Panc1 (cell line): ENCODE measurements around the gene RNF113B. TPM values are rescaled to one million over a fixed set of nuclear protein-coding genes. Genes with fewer than 3 reads are reported as not detected.

Source experiments
- ATAC-seq: fragments of 200-7000 bp; cut with Tn5 transposase; 2 replicates; pipeline ENCODE4 v1.9.1; 2020; ENCODE audit warnings: mild to moderate bottlenecking, moderate library complexity
- BruUV-seq: library from RNA; stranded (reverse); fragments of 400-500 nt; replicated peaks from 2 replicates; lab custom pipeline; 2021; lab: Mats Ljungman, UMichigan
- CTCF ChIA-PET: fragments of 300-600 bp; sonication (Branson Sonifier 250); formaldehyde crosslinking; loops from one replicate; lab custom pipeline; 2022; ENCODE audit warnings: antibody characterized with exemption; lab: Charles Lee
- POLR2A ChIA-PET: fragments of 300-600 bp; sonication (Branson Sonifier 250); formaldehyde crosslinking; loops from one replicate; lab custom pipeline; 2022; ENCODE audit warnings: antibody characterized with exemption; lab: Charles Lee
- DNase-seq: peaks from one replicate; pipeline ENCODE4 v3.0.0-alpha.2; 2010; ENCODE audit warnings: low read depth, low spot score
- H3K27ac ChIP-seq: 2 replicates; pipeline ENCODE4 v1.5.1; 2011; ENCODE audit warnings: mild to moderate bottlenecking, low read length, inconsistent platforms
- H3K27me3 ChIP-seq: fragments of 200-500 bp; sonication (Bioruptor generic); 2 replicates; pipeline ENCODE4 v1.6.0; 2014; ENCODE audit warnings: low read length, inconsistent platforms; ENCODE audit not compliant: control insufficient read depth, insufficient read depth
- H3K36me3 ChIP-seq: fragments of 200-500 bp; sonication (Bioruptor generic); 2 replicates; pipeline ENCODE4 v1.5.1; 2014; ENCODE audit warnings: inconsistent platforms, mild to moderate bottlenecking, low read length, moderate library complexity; ENCODE audit not compliant: control insufficient read depth, insufficient read depth
- H3K4me1 ChIP-seq: 2 replicates; pipeline ENCODE4 v1.5.1; 2011; ENCODE audit warnings: inconsistent platforms, mild to moderate bottlenecking, low read length, moderate library complexity; ENCODE audit not compliant: control insufficient read depth, insufficient read depth
- H3K4me3 ChIP-seq, 2 experiments: 2 replicates each; pipeline ENCODE4 v1.5.1; 2011 to 2012; ENCODE audit warnings: low read depth in 2 of 2, low read length in 2 of 2, mild to moderate bottlenecking in 2 of 2, inconsistent platforms in 1 of 2, moderate library complexity in 1 of 2
- H3K9me3 ChIP-seq: fragments of 200-500 bp; sonication (Bioruptor generic); 2 replicates; pipeline ENCODE4 v1.5.1; 2014; ENCODE audit warnings: low read depth, mild to moderate bottlenecking, inconsistent platforms, low read length, moderate library complexity; ENCODE audit not compliant: control insufficient read depth, insufficient read depth
- POLR2AphosphoS5 ChIP-seq: IDR thresholded peaks from 2 replicates; pipeline ENCODE4 v1.6.1; 2012; ENCODE audit warnings: mild to moderate bottlenecking, low read depth, low read length, moderate library complexity
- SIN3A ChIP-seq: IDR thresholded peaks from 2 replicates; pipeline ENCODE4 v1.6.1; 2012; ENCODE audit warnings: low read depth, mild to moderate bottlenecking, low read length, moderate library complexity, borderline replicate concordance; ENCODE audit not compliant: insufficient read depth
- TCF7L2 ChIP-seq: IDR thresholded peaks from 2 replicates; pipeline ENCODE4 v1.6.1; 2011; ENCODE audit warnings: mild to moderate bottlenecking, low read depth, low read length, inconsistent platforms
- in situ Hi-C: cut with HindIII; loops from 2 replicates; pipeline ENCODE4 v1.10.0; 2016; ENCODE audit warnings: low sequenced_read_pairs, low pct_unique_long_range_greater_than_20kb
- intact Hi-C: fragments of 100-400 bp; cut with micrococcal nuclease; formaldehyde crosslinking; loops from one replicate; pipeline ENCODE4 v1.10.0; 2022; ENCODE audit not compliant: unreplicated experiment
- total RNA-seq: library from RNA; stranded (reverse); gene quantifications from one replicate; pipeline ENCODE4 v1.2.1, GENCODE V29; 2021; ENCODE audit not compliant: unreplicated experiment
- TF ChIP-seq, protein P1 (sequence below): fragments of 450-650 bp; IDR thresholded peaks from 2 replicates; pipeline ENCODE4 v1.5.1; 2017; ENCODE audit warnings: mild to moderate bottlenecking
- TF ChIP-seq, protein P2 (sequence below), 2 experiments: IDR thresholded peaks; 2 replicates each; pipeline ENCODE4 v1.6.1; 2011 to 2012; ENCODE audit warnings: low read depth in 2 of 2, control low read depth in 1 of 2, low read length in 1 of 2, mild to moderate bottlenecking in 1 of 2, moderate library complexity in 1 of 2; ENCODE audit not compliant: insufficient read depth in 1 of 2

The RNF113B gene
- total RNA-seq, 1 experiment from 2014 or later: not detected

DNA sequence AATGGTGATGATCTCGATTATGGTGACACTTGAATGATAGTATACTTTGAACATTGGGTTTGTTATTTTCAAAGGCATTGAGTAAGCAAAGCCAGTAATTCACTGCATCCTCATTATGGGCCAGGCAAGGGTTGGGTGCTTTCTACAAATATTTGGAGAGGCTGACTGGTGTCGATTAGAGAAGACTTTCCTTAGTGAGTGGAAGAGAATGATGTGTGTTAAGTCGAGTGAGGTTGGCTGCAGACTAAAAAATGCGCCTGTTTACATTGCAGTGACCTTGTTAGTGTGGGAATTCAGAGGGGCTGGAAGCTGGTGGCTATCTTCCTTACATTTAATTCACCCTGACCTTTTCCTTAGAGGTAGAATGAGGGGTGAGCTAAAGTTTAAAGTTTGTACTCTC, 22.4 kb upstream of the RNF113B start:
- no TSS peak for BruUV-seq

DNA sequence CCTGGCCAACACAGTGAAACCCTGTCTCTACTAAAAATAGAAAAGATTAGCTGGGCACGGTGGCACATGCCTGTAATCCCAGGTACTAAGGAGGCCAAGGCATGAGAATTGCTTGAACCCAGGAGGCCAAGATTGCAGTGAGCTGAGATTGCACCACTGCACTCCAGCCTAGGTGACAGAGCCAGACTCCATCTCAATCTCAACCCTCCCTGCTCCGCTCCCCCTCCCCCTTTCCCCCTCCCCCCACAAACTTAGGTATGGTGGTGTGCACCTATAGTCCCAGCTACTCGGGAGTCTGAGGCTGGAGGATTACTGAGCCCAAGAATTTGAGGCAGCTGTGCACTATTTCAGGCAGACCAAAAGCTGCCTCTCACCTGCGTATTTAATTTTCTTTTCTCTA, 21.6 kb upstream of the RNF113B start:
- in situ Hi-C loops (no loop called here), intact Hi-C loops (no loop called here)
- no peak for ATAC-seq
- Histone ChIP-seq H3K4me1 (no peaks in the 10 kb centered on the region; the same call in 1 of the 2 replicates), H3K27ac (no peak overlapping the region), H3K36me3 (no peaks in the 10 kb centered on the region), H3K27me3 (no peaks in the 10 kb centered on the region), H3K9me3 (no peaks in the 10 kb centered on the region), H3K4me3 (no peak overlapping the region)
- ChIA-PET POLR2A (no interaction called here), CTCF (no interaction called here)
- DNase-seq: no peak
- no TSS peak for BruUV-seq
- TF ChIP-seq, protein P1, sequence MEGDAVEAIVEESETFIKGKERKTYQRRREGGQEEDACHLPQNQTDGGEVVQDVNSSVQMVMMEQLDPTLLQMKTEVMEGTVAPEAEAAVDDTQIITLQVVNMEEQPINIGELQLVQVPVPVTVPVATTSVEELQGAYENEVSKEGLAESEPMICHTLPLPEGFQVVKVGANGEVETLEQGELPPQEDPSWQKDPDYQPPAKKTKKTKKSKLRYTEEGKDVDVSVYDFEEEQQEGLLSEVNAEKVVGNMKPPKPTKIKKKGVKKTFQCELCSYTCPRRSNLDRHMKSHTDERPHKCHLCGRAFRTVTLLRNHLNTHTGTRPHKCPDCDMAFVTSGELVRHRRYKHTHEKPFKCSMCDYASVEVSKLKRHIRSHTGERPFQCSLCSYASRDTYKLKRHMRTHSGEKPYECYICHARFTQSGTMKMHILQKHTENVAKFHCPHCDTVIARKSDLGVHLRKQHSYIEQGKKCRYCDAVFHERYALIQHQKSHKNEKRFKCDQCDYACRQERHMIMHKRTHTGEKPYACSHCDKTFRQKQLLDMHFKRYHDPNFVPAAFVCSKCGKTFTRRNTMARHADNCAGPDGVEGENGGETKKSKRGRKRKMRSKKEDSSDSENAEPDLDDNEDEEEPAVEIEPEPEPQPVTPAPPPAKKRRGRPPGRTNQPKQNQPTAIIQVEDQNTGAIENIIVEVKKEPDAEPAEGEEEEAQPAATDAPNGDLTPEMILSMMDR: no peak
- TF ChIP-seq, protein P2, sequence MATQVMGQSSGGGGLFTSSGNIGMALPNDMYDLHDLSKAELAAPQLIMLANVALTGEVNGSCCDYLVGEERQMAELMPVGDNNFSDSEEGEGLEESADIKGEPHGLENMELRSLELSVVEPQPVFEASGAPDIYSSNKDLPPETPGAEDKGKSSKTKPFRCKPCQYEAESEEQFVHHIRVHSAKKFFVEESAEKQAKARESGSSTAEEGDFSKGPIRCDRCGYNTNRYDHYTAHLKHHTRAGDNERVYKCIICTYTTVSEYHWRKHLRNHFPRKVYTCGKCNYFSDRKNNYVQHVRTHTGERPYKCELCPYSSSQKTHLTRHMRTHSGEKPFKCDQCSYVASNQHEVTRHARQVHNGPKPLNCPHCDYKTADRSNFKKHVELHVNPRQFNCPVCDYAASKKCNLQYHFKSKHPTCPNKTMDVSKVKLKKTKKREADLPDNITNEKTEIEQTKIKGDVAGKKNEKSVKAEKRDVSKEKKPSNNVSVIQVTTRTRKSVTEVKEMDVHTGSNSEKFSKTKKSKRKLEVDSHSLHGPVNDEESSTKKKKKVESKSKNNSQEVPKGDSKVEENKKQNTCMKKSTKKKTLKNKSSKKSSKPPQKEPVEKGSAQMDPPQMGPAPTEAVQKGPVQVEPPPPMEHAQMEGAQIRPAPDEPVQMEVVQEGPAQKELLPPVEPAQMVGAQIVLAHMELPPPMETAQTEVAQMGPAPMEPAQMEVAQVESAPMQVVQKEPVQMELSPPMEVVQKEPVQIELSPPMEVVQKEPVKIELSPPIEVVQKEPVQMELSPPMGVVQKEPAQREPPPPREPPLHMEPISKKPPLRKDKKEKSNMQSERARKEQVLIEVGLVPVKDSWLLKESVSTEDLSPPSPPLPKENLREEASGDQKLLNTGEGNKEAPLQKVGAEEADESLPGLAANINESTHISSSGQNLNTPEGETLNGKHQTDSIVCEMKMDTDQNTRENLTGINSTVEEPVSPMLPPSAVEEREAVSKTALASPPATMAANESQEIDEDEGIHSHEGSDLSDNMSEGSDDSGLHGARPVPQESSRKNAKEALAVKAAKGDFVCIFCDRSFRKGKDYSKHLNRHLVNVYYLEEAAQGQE (IDR thresholded peaks at IDR 0.05; ENCODE audit: insufficient read depth in 1 of 2, low read depth in 2 of 2, low read length in 1 of 2): no peak
- TF ChIP-seq TCF7L2 (no peak), SIN3A (no peak), POLR2AphosphoS5 (no peak)

More for the DNA sequence above, 22.4 kb upstream of the RNF113B start:
- Histone ChIP-seq H3K36me3 (no peaks in the 10 kb centered on the region), H3K9me3 (no peaks in the 10 kb centered on the region), H3K27ac (no peak overlapping the region), H3K4me3 (no peak overlapping the region), H3K27me3 (no peaks in the 10 kb centered on the region), H3K4me1 (no peaks in the 10 kb centered on the region; the same call in 1 of the 2 replicates)
- in situ Hi-C loops: no loop called here
- ATAC-seq: no peak
- TF ChIP-seq SIN3A (no peak), POLR2AphosphoS5 (no peak), TCF7L2 (no peak)
- TF ChIP-seq, protein P2 (IDR thresholded peaks at IDR 0.05; ENCODE audit: insufficient read depth in 1 of 2, low read depth in 2 of 2, low read length in 1 of 2): no peak
- TF ChIP-seq, protein P1: no peak
- DNase-seq: no peak
- POLR2A ChIA-PET: no interaction called here
- CTCF ChIA-PET: no interaction called here
- intact Hi-C loops: no loop called here
